ENCODE measurements around the gene RP9.

The RP9 gene

GRCh38 chr7:33054261-33054964 is 54.8 kb downstream of the RP9 start:
- no peak for DNase-seq
- no peak overlapping the region for H2AFZ ChIP-seq (ENCODE audit: low read depth, low read length)
- H3K4me1 ChIP-seq (ENCODE audit: insufficient read depth, low read length), result peaks cover 36% of the 10 kb centered on the region
- H3K27me3 ChIP-seq (ENCODE audit: insufficient read depth, low read length, poor library complexity), result no peaks in the 10 kb centered on the region
- H3K79me2 ChIP-seq (ENCODE audit: insufficient read depth, low read length), result peaks cover 100% of the 10 kb centered on the region
- peak overlapping the region; percentile 27; the same call in 1 of the 2 replicates for H3K4me2 ChIP-seq (ENCODE audit: insufficient read depth, low read length)
- peak overlapping the region; percentile 46; the same call in 1 of the 2 replicates for H3K27ac ChIP-seq (ENCODE audit: low read length)
- 0 out of 2 replicates have a peak, but pooled peaks cover 5% of the 10 kb centered on the region for H3K36me3 ChIP-seq (ENCODE audit: insufficient read depth, low read length)
- no peak overlapping the region for H3K4me3 ChIP-seq (ENCODE audit: low read depth in 1 of 2, low read length in 2 of 2)
- TF ChIP-seq EZH2 (IDR thresholded peaks at IDR 0.05; ENCODE audit: borderline replicate concordance, low read depth, low read length, severe bottlenecking) (no peak), CTCF (IDR thresholded peaks at IDR 0.05; ENCODE audit: borderline replicate concordance, extremely low read depth, low read length, poor library complexity, severe bottlenecking) (no peak)
- peaks cover 74% of the 10 kb centered on the region for H4K20me1 ChIP-seq (ENCODE audit: insufficient read depth, low read length)
- no peak overlapping the region for H3K9ac ChIP-seq (ENCODE audit: low read depth, low read length)
- ATAC-seq (ENCODE audit: insufficient read depth, low read depth), result peak; percentile 80
- H3K9me3 ChIP-seq (ENCODE audit: insufficient read depth, low read length, severe bottlenecking), result no peaks in the 10 kb centered on the region

- Histone ChIP-seq H3K36me3 (ENCODE audit: insufficient read depth, low read length) (0 out of 2 replicates have a peak, but pooled peaks cover 4% of the 10 kb centered on the region), H4K20me1 (ENCODE audit: insufficient read depth, low read length) (peaks cover 73% of the 10 kb centered on the region), H3K9ac (ENCODE audit: low read depth, low read length) (no peak overlapping the region), H3K4me2 (ENCODE audit: insufficient read depth, low read length) (peak overlapping the region; percentile 27; the same call in 1 of the 2 replicates), H3K27me3 (ENCODE audit: insufficient read depth, low read length, poor library complexity) (no peaks in the 10 kb centered on the region), H3K4me3 (ENCODE audit: low read depth in 1 of 2, low read length in 2 of 2) (no peak overlapping the region), H3K27ac (ENCODE audit: low read length) (peak overlapping the region; percentile 10; the same call in 1 of the 2 replicates), H3K9me3 (ENCODE audit: insufficient read depth, low read length, severe bottlenecking) (no peaks in the 10 kb centered on the region), H3K4me1 (ENCODE audit: insufficient read depth, low read length) (peaks cover 31% of the 10 kb centered on the region), H3K79me2 (ENCODE audit: insufficient read depth, low read length) (peaks cover 100% of the 10 kb centered on the region), H2AFZ (ENCODE audit: low read depth, low read length) (no peak overlapping the region)
- peak; percentile 44; the same call in 2 of the 3 replicates for ATAC-seq (ENCODE audit: insufficient read depth, low read depth)
- no peak for DNase-seq
- no peak for TF ChIP-seq EZH2 (IDR thresholded peaks at IDR 0.05; ENCODE audit: borderline replicate concordance, low read depth, low read length, severe bottlenecking)
- no peak for TF ChIP-seq CTCF (IDR thresholded peaks at IDR 0.05; ENCODE audit: borderline replicate concordance, extremely low read depth, low read length, poor library complexity, severe bottlenecking)
These were observed 55.5 kb downstream of the RP9 start for GRCh38 chr7:33053721-33054120.

- TF ChIP-seq EZH2 (IDR thresholded peaks at IDR 0.05; ENCODE audit: borderline replicate concordance, low read depth, low read length, severe bottlenecking) (no peak), CTCF (IDR thresholded peaks at IDR 0.05; ENCODE audit: borderline replicate concordance, extremely low read depth, low read length, poor library complexity, severe bottlenecking) (peak; percentile 68)
- Histone ChIP-seq H3K27me3 (ENCODE audit: insufficient read depth, low read length, poor library complexity) (no peaks in the 10 kb centered on the region), H3K9ac (ENCODE audit: low read depth, low read length) (no peak overlapping the region), H3K36me3 (ENCODE audit: insufficient read depth, low read length) (peaks cover 4% of the 10 kb centered on the region; the same call in 1 of the 2 replicates), H3K4me2 (ENCODE audit: insufficient read depth, low read length) (peak overlapping the region; percentile 19; the same call in 1 of the 2 replicates), H4K20me1 (ENCODE audit: insufficient read depth, low read length) (peaks cover 85% of the 10 kb centered on the region), H3K9me3 (ENCODE audit: insufficient read depth, low read length, severe bottlenecking) (no peaks in the 10 kb centered on the region), H3K4me1 (ENCODE audit: insufficient read depth, low read length) (peaks cover 25% of the 10 kb centered on the region), H3K4me3 (ENCODE audit: low read depth in 1 of 2, low read length in 2 of 2) (no peak overlapping the region), H3K27ac (ENCODE audit: low read length) (peak overlapping the region; percentile 48; the same call in 1 of the 2 replicates), H2AFZ (ENCODE audit: low read depth, low read length) (no peak overlapping the region), H3K79me2 (ENCODE audit: insufficient read depth, low read length) (peaks cover 100% of the 10 kb centered on the region)
- ATAC-seq (ENCODE audit: insufficient read depth, low read depth) (peak; percentile 55), DNase-seq (peak; percentile 20)
These were observed 58.5 kb downstream of the RP9 start for GRCh38 chr7:33050535-33051318.
